Neural progenitor cell (in vitro differentiated cells): ENCODE data around the gene ACOT12.

Source experiments
- EZH2 ChIP-seq: fragments of 200-600 bp; sonication (generic); IDR thresholded peaks from 2 replicates; pipeline ENCODE4 v1.6.1; 2017; ENCODE audit warnings: antibody characterized with exemption, mild to moderate bottlenecking, moderate library complexity
- TF ChIP-seq, protein P1 (sequence below): fragments of 200-600 bp; sonication (generic); IDR thresholded peaks from 2 replicates; pipeline ENCODE4 v1.5.1; 2017; ENCODE audit warnings: antibody characterized with exemption, mild to moderate bottlenecking

DNA sequence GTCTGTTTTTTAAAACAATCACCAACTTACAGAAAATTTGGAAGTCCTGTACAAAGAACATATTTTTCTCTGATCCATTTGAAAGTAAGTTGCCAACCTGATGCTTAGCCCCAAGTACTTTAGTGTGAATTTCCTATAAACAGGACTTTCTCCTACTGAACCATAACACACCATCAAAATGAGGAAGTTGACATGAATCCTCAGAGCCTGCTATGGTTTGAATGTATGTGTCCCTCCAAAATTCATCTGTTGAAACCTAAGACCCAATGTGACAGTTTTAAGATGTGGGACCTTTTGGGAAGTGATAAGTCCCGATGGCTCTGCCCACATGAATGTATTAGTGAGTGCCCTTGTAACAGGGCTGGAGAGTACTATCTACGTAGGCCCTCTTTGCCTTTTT lies 6.4 kb upstream of the ACOT12 start:
- TF ChIP-seq, protein P1, sequence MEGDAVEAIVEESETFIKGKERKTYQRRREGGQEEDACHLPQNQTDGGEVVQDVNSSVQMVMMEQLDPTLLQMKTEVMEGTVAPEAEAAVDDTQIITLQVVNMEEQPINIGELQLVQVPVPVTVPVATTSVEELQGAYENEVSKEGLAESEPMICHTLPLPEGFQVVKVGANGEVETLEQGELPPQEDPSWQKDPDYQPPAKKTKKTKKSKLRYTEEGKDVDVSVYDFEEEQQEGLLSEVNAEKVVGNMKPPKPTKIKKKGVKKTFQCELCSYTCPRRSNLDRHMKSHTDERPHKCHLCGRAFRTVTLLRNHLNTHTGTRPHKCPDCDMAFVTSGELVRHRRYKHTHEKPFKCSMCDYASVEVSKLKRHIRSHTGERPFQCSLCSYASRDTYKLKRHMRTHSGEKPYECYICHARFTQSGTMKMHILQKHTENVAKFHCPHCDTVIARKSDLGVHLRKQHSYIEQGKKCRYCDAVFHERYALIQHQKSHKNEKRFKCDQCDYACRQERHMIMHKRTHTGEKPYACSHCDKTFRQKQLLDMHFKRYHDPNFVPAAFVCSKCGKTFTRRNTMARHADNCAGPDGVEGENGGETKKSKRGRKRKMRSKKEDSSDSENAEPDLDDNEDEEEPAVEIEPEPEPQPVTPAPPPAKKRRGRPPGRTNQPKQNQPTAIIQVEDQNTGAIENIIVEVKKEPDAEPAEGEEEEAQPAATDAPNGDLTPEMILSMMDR = no peak
- no peak for TF ChIP-seq EZH2
